Right lobe of liver (tissue), 6 donors: Measurements from ENCODE around the gene NBAS. TPM values are rescaled to one million over a fixed set of nuclear protein-coding genes. Genes with fewer than 3 reads are reported as not detected.

Experiments
- ATAC-seq, 4 donors: fragments of 200-7000 bp; cut with Tn5 transposase; one replicate each; pipeline ENCODE4 v1.9.1; 2020; ENCODE audit warnings: mild to moderate bottlenecking in 4 of 4, moderate library complexity in 4 of 4
- DNase-seq, 3 donors: peaks; one replicate each; pipeline ENCODE4 v3.0.0-alpha.2; 2020
- H3K27ac ChIP-seq, 3 donors: fragments of 200-600 bp; one replicate each; pipeline ENCODE4 v1.8.0; 2022
- H3K27me3 ChIP-seq, 2 donors: fragments of 200-600 bp; one replicate each; pipeline ENCODE4 v1.8.0; 2022
- H3K36me3 ChIP-seq, 4 donors: fragments of 200-600 bp; sonication (generic) in 1 of 4; one replicate each; pipeline versions ENCODE4 v1.5.1 to v1.8.0; 2017 to 2022; ENCODE audit warnings: control low read depth in 1 of 4
- H3K4me1 ChIP-seq, 4 donors: fragments of 200-600 bp; sonication (generic) in 1 of 4; one replicate each; pipeline versions ENCODE4 v1.5.1 to v1.8.0; 2017 to 2022; ENCODE audit warnings: control low read depth in 1 of 4
- H3K4me3 ChIP-seq, 3 donors: fragments of 200-600 bp; one replicate each; pipeline ENCODE4 v1.8.0; 2022
- H3K9me3 ChIP-seq, 4 donors: fragments of 200-600 bp; sonication (generic) in 1 of 4; one replicate each; pipeline versions ENCODE4 v1.5.1 to v1.8.0; 2017 to 2022; ENCODE audit warnings: control low read depth in 1 of 4
- POLR2A ChIP-seq: fragments of 450-650 bp; IDR thresholded peaks from one replicate; pipeline ENCODE4 v1.6.1; 2017; ENCODE audit warnings: antibody characterized with exemption, mild to moderate bottlenecking
- WGBS: methylation state at CpG from one replicate; pipeline ENCODE4 v1.1.6; 2018; ENCODE audit warnings: low coverage, low lambda C conversion rate; ENCODE audit not compliant: insufficient coverage; ENCODE audit errors: missing lambda C conversion rate; 5-methylcytosine and 5-hydroxymethylcytosine counted together
- intact Hi-C, 2 donors: fragments of 100-400 bp; cut with DNase I; formaldehyde crosslinking; loops; one replicate each; pipeline versions ENCODE4 v1.11.2 to v1.14.1; 2022
- total RNA-seq, 6 experiments: library from RNA; depleted of rRNA in 2 of 6; stranded (reverse); fragments of >200 nt in 2 of 6; fragmentation: NEBNext Ultra II Directional in 3 of 6; extraction: Animal tissue kit (Norgen Biotek cat#: 25700) in 3 of 6; gene quantifications; one replicate each; pipeline versions ENCODE4 v1.1.0 to v1.2.4, GENCODE V29; 2016 to 2023
- TF ChIP-seq, protein P1 (sequence below), 4 donors: fragments of 200-600 bp in 3 of 4; fragments of 450-650 bp in 1 of 4; IDR thresholded peaks; one replicate each; pipeline versions ENCODE4 v1.5.1 to v1.8.0; 2016 to 2022; ENCODE audit warnings: antibody characterized with exemption in 4 of 4, mild to moderate bottlenecking in 2 of 4
- donor health status: DM: no; HTN: yes; CAD: no.
- donor health status: DM: no; HTN: no; CAD: no.
- donor health status: DM: no; HTN: no; CAD: no.
- donor health status: DM: no; HTN: yes; CAD: no.
- donor health status: DM: no; HTN: yes; CAD: no.

Gene NBAS
- total RNA-seq, 6 experiments from 2014 or later, result 16.1 to 21.8 (median 18.5) TPM

- H3K4me3 ChIP-seq, result no peak overlapping the region
- no peaks in the 10 kb centered on the region for H3K9me3 ChIP-seq
- no peak for DNase-seq
- no peaks in the 10 kb centered on the region for H3K27me3 ChIP-seq
- WGBS, result 40% methylated on average over 3 of the region's 5 CpGs
- no peaks in the 10 kb centered on the region for H3K36me3 ChIP-seq
- ATAC-seq, result no peak
- no peaks in the 10 kb centered on the region for H3K4me1 ChIP-seq
- no peak for TF ChIP-seq POLR2A
- TF ChIP-seq, protein P1, sequence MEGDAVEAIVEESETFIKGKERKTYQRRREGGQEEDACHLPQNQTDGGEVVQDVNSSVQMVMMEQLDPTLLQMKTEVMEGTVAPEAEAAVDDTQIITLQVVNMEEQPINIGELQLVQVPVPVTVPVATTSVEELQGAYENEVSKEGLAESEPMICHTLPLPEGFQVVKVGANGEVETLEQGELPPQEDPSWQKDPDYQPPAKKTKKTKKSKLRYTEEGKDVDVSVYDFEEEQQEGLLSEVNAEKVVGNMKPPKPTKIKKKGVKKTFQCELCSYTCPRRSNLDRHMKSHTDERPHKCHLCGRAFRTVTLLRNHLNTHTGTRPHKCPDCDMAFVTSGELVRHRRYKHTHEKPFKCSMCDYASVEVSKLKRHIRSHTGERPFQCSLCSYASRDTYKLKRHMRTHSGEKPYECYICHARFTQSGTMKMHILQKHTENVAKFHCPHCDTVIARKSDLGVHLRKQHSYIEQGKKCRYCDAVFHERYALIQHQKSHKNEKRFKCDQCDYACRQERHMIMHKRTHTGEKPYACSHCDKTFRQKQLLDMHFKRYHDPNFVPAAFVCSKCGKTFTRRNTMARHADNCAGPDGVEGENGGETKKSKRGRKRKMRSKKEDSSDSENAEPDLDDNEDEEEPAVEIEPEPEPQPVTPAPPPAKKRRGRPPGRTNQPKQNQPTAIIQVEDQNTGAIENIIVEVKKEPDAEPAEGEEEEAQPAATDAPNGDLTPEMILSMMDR (IDR thresholded peaks at IDR 0.05), result no peak
- intact Hi-C loops, result no loop called here
- H3K27ac ChIP-seq, result no peak overlapping the region
Observed at GRCh38 chr2:15159206-15159605, 401.9 kb downstream of the NBAS start.

DNA sequence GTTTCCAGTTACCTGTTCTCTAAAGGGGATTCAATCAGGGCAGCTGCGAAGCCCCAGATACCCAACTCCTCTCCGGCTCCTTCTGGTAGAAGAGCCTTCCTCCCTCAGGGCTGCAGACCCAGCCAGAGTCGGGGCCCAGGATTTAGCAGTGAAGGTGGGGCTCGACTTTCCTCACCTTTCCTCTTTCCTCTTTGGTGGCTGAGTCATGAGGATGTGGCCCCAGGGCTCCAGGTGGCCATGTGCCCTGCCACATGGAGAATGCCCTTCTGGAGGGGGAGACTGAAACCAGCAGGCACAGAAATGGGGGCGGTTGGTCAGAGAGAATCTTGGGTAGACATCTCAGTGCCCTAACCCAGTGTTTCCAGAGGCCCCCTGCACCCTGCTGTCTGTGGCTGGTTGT is 402.6 kb downstream of the NBAS start:
- H3K9me3 ChIP-seq, result no peaks in the 10 kb centered on the region
- H3K4me1 ChIP-seq, result no peaks in the 10 kb centered on the region
- H3K4me3 ChIP-seq, result no peak overlapping the region
- WGBS, result 100% methylated on average over 1 of the region's 5 CpGs
- TF ChIP-seq, protein P1 (IDR thresholded peaks at IDR 0.05), result no peak
- TF ChIP-seq POLR2A, result no peak
- no peak for ATAC-seq
- no peak overlapping the region for H3K27ac ChIP-seq
- no peaks in the 10 kb centered on the region for H3K36me3 ChIP-seq
- DNase-seq, result no peak
- no peaks in the 10 kb centered on the region for H3K27me3 ChIP-seq
- intact Hi-C loops, result no loop called here

- intact Hi-C loops, result no loop called here
- H3K27ac ChIP-seq, result no peak overlapping the region
- H3K27me3 ChIP-seq, result no peaks in the 10 kb centered on the region
- 56% methylated on average over 3 of the region's 4 CpGs for WGBS
- H3K4me1 ChIP-seq, result no peaks in the 10 kb centered on the region
- ATAC-seq (no peak), DNase-seq (no peak)
- H3K4me3 ChIP-seq, result no peak overlapping the region
- H3K36me3 ChIP-seq, result no peaks in the 10 kb centered on the region
- no peaks in the 10 kb centered on the region for H3K9me3 ChIP-seq
- TF ChIP-seq, protein P1 (IDR thresholded peaks at IDR 0.05), result no peak
- TF ChIP-seq POLR2A, result no peak
Observed at GRCh38 chr2:15158100-15158499, 403.0 kb downstream of the NBAS start.

DNA sequence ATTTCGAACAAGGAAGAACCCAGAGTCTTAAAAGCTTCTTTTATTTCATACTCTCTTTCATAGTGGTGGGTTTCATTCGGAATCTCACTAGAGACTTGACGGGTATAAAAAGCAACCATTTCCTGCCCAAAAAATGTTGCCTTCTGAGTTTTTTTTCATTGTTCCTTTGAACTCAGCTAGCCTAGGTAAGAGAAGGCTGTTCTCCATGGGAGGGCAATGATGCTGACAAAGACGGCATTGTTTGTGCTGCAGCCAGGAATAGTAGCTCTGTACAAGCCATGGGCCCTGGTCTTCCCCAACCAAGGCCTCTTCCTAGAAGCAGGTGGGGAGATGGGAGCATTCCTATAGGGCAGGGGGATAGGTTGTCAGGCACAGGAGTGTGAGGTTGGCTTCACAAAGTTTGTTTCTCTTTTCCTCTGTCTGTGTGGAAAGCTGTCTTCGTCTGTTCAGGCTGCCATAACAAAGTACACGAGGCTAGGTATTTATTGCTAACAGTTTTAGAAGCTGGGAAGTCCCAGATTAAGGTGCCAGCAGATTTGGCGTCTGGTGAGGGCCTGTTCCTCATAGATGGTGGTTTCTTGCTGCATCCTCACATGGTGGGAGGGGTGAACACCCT is 405.1 kb downstream of the NBAS start:
- WGBS, result 70% methylated on average over 5 of the region's 7 CpGs
- no peak for DNase-seq
- no peak overlapping the region for H3K27ac ChIP-seq

More for the DNA sequence above, 405.1 kb downstream of the NBAS start:
- no peaks in the 10 kb centered on the region for H3K36me3 ChIP-seq
- no peak for ATAC-seq
- no peaks in the 10 kb centered on the region for H3K4me1 ChIP-seq
- H3K4me3 ChIP-seq, result no peak overlapping the region
- H3K9me3 ChIP-seq, result no peaks in the 10 kb centered on the region
- TF ChIP-seq, protein P1 (IDR thresholded peaks at IDR 0.05), result no peak
- no peak for TF ChIP-seq POLR2A
- intact Hi-C loops, result no loop called here
- no peaks in the 10 kb centered on the region for H3K27me3 ChIP-seq
